ENCODE measurements around the gene RAB25.
"Not testable (repeated sequence)": the region's sequence is repeated elsewhere in the genome, so short reads cannot be mapped to it uniquely, and the experiment has no call there.

The RAB25 gene

GRCh38 chr1:156110252-156110651 is 49.3 kb downstream of the RAB25 start:
- H3K4me1 Mint-ChIP-seq (ENCODE audit: low read depth), result peaks cover 18% of the 10 kb centered on the region
- H3K27ac Mint-ChIP-seq, result no peak overlapping the region
- H3K9me3 Mint-ChIP-seq, result no peaks in the 10 kb centered on the region
- no peak overlapping the region for H3K4me3 Mint-ChIP-seq
- peaks cover 63% of the 10 kb centered on the region for H3K27me3 Mint-ChIP-seq (ENCODE audit: low read depth)
- no peaks in the 10 kb centered on the region for H3K36me3 Mint-ChIP-seq (ENCODE audit: low read depth)

DNA sequence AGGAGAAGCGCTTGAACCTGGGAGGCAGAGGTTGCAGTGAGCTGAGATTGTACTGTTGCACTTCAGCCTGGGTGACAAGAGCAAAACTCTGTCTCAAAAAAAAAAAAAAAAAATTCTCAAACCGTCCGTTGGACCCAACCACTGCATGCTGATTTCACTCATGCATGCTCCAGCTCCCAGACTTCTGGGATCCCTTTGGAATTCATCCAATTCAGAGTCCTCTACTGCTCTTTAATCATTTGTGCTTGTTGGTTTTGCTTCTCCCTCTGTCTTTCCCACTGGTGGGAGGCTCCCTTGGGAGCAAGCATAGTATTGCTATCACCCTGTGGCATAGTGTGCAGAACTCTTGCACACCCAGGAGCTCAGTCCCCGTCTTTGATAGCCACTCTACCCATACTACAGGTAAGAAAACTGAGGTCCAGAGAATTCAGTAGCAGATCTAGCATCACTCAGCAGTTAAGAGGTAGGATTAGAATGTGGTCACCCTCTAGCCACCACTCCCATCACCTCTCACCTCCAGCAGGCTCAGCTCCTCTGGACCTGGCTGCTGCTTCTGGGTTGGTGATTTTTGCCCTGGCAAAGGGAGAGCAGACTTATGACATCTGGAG is 50.5 kb downstream of the RAB25 start:
- no peak overlapping the region for H3K27ac Mint-ChIP-seq
- peaks cover 20% of the 10 kb centered on the region for H3K4me1 Mint-ChIP-seq (ENCODE audit: low read depth)
- H3K4me3 Mint-ChIP-seq, result no peak overlapping the region
- H3K9me3 Mint-ChIP-seq, result no peaks in the 10 kb centered on the region
- H3K27me3 Mint-ChIP-seq (ENCODE audit: low read depth), result peaks cover 72% of the 10 kb centered on the region
- no peaks in the 10 kb centered on the region for H3K36me3 Mint-ChIP-seq (ENCODE audit: low read depth)

GRCh38 chr1:156112276-156113137 is 51.5 kb downstream of the RAB25 start:
- peaks cover 70% of the 10 kb centered on the region for H3K27me3 Mint-ChIP-seq (ENCODE audit: low read depth)

DNA sequence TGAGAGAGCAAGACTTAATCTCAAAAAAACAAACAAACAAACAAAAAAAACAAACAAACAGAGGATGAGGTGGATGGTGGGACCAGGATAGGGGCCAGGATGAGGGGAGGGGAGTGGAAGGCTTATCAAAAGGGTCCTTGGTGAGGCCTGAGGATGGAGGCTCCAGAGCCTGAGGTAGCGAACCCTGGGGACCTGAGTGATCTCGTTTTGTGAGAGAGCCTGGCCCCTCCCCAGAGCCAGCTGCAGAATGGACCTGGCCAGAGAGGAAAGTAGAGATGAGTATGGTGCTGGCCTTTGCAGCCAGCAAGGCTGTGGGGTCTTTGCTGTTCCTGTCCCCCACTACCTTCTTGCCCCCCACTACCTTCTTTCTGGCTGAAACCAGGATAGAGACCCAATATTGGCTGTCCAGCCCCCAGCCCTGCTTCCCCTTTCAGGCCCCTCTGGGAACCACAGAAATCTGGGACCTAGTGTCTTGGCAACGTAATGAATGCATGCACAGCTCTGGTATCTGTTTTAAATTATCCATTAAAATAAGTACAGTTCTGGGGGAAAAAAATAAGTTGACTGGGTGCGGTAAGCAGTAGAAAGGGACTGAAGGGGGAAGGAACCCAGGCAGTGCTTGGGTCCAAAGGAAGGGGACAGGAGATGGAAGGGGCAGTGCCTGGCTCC is 52.5 kb downstream of the RAB25 start:
- Mint-ChIP-seq H3K36me3 (ENCODE audit: low read depth) (no peaks in the 10 kb centered on the region), H3K9me3 (no peaks in the 10 kb centered on the region), H3K27ac (no peak overlapping the region), H3K27me3 (ENCODE audit: low read depth) (peaks cover 69% of the 10 kb centered on the region), H3K4me1 (ENCODE audit: low read depth) (peaks cover 18% of the 10 kb centered on the region), H3K4me3 (no peak overlapping the region)

More at GRCh38 chr1:156112276-156113137, 51.5 kb downstream of the RAB25 start:
- no peak overlapping the region for H3K27ac Mint-ChIP-seq
- no peak overlapping the region for H3K4me3 Mint-ChIP-seq
- H3K4me1 Mint-ChIP-seq (ENCODE audit: low read depth), result peaks cover 16% of the 10 kb centered on the region
- H3K9me3 Mint-ChIP-seq, result no peaks in the 10 kb centered on the region
- H3K36me3 Mint-ChIP-seq (ENCODE audit: low read depth), result no peaks in the 10 kb centered on the region

DNA sequence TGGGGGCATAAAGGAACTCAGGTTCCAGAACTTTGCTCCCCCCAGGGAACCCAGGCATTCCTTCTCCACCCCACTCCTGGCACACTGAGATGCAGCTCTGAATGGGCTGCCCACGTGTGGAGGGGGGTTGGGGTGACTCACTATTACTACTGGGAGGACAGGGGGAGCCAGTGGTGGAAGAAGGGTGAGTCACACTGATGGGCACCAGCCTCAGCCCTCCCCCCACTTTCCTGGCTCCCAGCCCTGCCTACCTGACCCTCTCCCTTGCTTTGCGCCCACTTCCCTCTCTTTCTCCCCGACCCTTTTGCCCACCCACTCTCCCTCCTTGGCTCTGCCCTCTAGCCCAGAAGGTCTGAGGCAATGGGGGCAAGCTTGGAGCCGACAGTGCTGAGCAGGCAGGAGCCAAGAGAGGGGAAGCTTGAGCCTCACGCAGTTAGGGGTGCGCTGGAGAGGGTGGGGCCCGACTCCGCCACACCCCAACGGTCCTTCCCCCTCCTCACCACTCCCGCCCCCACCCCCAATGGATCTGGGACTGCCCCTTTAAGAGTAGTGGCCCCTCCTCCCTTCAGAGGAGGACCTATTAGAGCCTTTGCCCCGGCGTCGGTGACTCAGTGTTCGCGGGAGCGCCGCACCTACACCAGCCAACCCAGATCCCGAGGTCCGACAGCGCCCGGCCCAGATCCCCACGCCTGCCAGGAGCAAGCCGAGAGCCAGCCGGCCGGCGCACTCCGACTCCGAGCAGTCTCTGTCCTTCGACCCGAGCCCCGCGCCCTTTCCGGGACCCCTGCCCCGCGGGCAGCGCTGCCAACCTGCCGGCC is 53.4 kb downstream of the RAB25 start, which contains the start of gene LMNA:
Gene LMNA, plus strand, starts transcription at position 611 of the 818 bp plus-strand sequence. CDS start 208 bp downstream, outside the sequence.
- Mint-ChIP-seq H3K4me1 (ENCODE audit: low read depth) (peaks cover 18% of the 10 kb centered on the region), H3K27ac (peak within 1 kb of the TSS; percentile 62), H3K27me3 (ENCODE audit: low read depth) (peaks cover 69% of the 10 kb centered on the region), H3K9me3 (no peaks in the 10 kb centered on the region), H3K4me3 (peak within 1 kb of the TSS; percentile 83), H3K36me3 (ENCODE audit: low read depth) (no peaks in the 10 kb centered on the region)

GRCh38 chr1:156114919-156115513 is 54.1 kb downstream of the RAB25 start:
- Mint-ChIP-seq H3K4me1 (ENCODE audit: low read depth) (peaks cover 22% of the 10 kb centered on the region), H3K27me3 (ENCODE audit: low read depth) (peaks cover 65% of the 10 kb centered on the region), H3K36me3 (ENCODE audit: low read depth) (no peaks in the 10 kb centered on the region), H3K27ac (peak overlapping the region; percentile 62), H3K9me3 (no peaks in the 10 kb centered on the region), H3K4me3 (peak overlapping the region; percentile 83)

GRCh38 chr1:156115514-156116374 is 54.8 kb downstream of the RAB25 start:
- Mint-ChIP-seq H3K27me3 (ENCODE audit: low read depth) (peaks cover 61% of the 10 kb centered on the region), H3K9me3 (no peaks in the 10 kb centered on the region), H3K4me1 (ENCODE audit: low read depth) (peaks cover 26% of the 10 kb centered on the region), H3K4me3 (peak overlapping the region; percentile 83), H3K27ac (peak overlapping the region; percentile 62), H3K36me3 (ENCODE audit: low read depth) (no peaks in the 10 kb centered on the region)

DNA sequence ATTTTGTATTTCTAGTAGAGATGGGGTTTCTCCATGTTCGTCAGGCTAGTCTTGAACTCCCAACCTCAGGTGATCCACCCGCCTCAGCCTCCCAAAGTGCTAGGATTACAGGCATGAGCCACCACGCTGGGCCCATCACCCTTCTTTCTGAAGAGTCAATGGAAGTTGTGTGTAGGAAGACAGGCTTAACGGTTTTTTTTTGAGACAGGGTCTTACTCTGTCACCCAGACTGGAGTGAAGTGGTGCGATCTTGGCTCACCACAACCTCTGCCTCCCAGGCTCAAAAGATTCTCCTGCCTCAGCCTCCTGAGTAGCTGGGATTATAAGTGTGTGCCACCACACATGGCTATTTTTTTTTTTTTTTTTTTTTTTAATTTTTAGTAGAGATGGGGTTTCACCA is 55.8 kb downstream of the RAB25 start:
- Mint-ChIP-seq H3K4me3 (peak overlapping the region; percentile 83), H3K4me1 (ENCODE audit: low read depth) (peaks cover 26% of the 10 kb centered on the region), H3K27me3 (ENCODE audit: low read depth) (peaks cover 56% of the 10 kb centered on the region)
- not testable (repeated sequence) for H3K27ac Mint-ChIP-seq; H3K9me3 Mint-ChIP-seq; H3K36me3 Mint-ChIP-seq (ENCODE audit: low read depth)

GRCh38 chr1:156117414-156118176 is 56.6 kb downstream of the RAB25 start:
- H3K36me3 Mint-ChIP-seq (ENCODE audit: low read depth), result no peaks in the 10 kb centered on the region
- no peak overlapping the region for H3K27ac Mint-ChIP-seq
- peaks cover 28% of the 10 kb centered on the region for H3K4me1 Mint-ChIP-seq (ENCODE audit: low read depth)
- no peaks in the 10 kb centered on the region for H3K9me3 Mint-ChIP-seq
- no peak overlapping the region for H3K4me3 Mint-ChIP-seq
- H3K27me3 Mint-ChIP-seq (ENCODE audit: low read depth), result peaks cover 52% of the 10 kb centered on the region

- H3K27ac Mint-ChIP-seq, result no peak overlapping the region
- no peak overlapping the region for H3K4me3 Mint-ChIP-seq
- H3K36me3 Mint-ChIP-seq (ENCODE audit: low read depth), result no peaks in the 10 kb centered on the region
- H3K27me3 Mint-ChIP-seq (ENCODE audit: low read depth), result peaks cover 52% of the 10 kb centered on the region
- no peaks in the 10 kb centered on the region for H3K9me3 Mint-ChIP-seq
- peaks cover 30% of the 10 kb centered on the region for H3K4me1 Mint-ChIP-seq (ENCODE audit: low read depth)
Observed at GRCh38 chr1:156118177-156118868, 57.4 kb downstream of the RAB25 start.

GRCh38 chr1:156119503-156120209 is 58.7 kb downstream of the RAB25 start:
- no peaks in the 10 kb centered on the region for H3K9me3 Mint-ChIP-seq
- H3K4me1 Mint-ChIP-seq (ENCODE audit: low read depth), result peaks cover 36% of the 10 kb centered on the region
- H3K4me3 Mint-ChIP-seq, result no peak overlapping the region
- no peaks in the 10 kb centered on the region for H3K36me3 Mint-ChIP-seq (ENCODE audit: low read depth)
- no peak overlapping the region for H3K27ac Mint-ChIP-seq
- peaks cover 44% of the 10 kb centered on the region for H3K27me3 Mint-ChIP-seq (ENCODE audit: low read depth)
